CD1c-positive myeloid dendritic cell (primary cell): ENCODE results near the gene RABAC1.

Experiments used
- DNase-seq: peaks from one replicate; pipeline ENCODE4 v3.0.0-alpha.2; 2016; ENCODE audit errors: extremely low spot score

Gene RABAC1

DNA sequence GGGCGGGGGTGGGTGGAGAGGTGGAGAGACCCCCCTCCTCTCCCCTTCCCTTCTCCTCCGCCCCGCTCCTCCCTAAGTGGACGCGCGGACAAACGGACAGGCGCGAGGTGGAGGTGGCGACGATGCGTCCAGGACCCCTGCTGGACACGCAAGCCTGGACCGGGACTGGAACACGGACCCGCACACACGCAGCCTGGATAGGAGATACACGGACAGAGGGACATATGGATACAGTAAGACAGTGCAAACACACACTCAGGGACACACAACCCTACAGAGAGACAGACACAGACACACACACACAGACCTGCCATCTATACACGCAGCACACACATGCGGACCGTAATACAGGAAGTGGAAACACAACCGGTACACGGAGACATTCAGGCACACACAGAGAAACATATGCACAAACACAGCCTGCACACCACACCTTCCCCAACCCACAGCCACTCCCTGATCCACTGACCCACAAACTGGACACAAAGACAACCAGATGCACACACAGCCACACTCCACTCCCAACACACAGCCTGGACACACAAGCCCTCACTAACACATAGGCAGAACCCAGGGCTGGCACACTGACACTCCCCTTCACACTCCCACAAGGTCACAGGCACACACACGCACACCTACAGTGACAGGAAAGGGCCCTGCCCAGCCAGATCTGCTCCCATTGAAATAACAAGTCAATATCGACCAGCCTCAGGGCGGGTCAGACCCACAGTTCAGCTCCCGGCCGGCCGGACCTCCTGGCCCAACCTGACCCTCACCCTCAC is 30.2 kb downstream of the RABAC1 start:
- DNase-seq, result peak; percentile 40

- DNase-seq, result peak; percentile 8
Measured at GRCh38 chr19:41928221-41928683, 30.9 kb downstream of the RABAC1 start, which contains the start of gene ERFL. TSS of gene ERFL (minus strand) at chr19:41928449. CDS start at chr19:41912919, 15,530 bp downstream.

DNA sequence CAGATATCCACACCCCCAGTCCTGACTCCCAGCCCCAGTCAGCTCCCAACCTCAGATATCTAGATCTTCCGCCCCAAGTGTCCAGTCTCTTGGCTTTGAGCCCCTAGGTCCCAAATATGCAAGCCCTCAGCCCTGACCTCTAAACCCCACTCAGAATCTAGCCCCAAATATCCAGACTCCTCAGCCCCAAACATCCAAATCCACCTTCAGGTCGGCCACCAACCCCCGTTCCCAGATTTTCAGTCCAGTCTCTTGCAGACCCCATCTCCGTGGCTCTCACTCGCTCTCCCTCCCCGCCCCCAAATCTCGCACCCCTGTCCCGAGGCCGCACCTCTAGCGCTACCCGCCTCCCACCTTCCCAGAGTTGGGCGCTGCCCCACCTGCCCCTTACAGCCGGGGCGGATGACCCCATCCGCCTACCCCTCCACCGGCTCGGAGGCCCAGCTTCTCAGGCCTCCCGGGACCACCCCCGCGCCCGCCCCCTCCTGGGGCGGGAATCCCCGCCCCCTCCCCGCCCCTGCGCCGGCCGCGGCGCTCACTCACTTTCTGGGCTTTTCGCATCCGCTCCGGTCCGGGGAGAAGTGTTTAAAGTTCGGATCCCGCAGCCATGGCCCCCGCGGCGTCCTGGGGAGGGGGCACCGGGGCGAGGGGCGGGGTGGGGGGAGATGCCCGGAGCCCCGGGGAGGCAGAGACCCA is 31.5 kb downstream of the RABAC1 start:
- no peak for DNase-seq

DNA sequence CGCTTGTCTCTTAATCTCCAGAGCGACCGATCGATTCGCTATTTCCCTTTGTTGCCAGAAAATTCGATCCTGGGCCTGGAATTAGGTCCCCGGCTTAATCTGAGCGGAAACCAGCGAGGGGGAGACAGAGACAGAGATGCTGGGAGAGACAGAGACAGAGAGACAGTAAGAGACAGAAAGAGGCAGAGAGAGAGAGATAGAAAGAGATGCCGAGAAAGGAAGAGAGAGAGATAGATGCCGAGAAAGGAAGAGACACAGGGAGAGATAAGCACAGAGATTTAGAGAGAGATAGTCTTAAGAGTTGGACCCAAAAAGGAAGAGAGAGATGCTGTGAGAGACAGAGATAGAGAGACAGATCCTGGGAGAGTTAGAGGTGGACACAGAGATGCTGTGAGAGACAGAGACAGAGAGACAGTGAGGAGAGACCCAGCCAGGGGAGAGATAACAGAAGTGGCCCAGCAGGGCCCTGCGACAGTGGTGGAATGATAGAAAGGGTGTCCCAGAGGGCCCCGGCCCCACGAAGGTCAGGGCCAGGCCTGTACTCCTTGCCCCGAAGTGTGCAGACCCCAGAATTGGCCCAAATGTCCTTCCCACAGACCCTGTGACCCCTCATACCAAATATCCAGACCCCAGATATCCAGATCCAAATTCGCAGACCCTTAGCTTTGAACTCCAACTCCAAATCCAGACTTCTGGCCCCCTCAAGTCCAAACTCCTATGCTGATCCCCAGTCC is 32.2 kb downstream of the RABAC1 start:
- no peak for DNase-seq

- DNase-seq, result no peak
Measured at GRCh38 chr19:41926028-41926762, 32.9 kb downstream of the RABAC1 start.

GRCh38 chr19:41925208-41926003 is 33.7 kb downstream of the RABAC1 start:
- no peak for DNase-seq

DNA sequence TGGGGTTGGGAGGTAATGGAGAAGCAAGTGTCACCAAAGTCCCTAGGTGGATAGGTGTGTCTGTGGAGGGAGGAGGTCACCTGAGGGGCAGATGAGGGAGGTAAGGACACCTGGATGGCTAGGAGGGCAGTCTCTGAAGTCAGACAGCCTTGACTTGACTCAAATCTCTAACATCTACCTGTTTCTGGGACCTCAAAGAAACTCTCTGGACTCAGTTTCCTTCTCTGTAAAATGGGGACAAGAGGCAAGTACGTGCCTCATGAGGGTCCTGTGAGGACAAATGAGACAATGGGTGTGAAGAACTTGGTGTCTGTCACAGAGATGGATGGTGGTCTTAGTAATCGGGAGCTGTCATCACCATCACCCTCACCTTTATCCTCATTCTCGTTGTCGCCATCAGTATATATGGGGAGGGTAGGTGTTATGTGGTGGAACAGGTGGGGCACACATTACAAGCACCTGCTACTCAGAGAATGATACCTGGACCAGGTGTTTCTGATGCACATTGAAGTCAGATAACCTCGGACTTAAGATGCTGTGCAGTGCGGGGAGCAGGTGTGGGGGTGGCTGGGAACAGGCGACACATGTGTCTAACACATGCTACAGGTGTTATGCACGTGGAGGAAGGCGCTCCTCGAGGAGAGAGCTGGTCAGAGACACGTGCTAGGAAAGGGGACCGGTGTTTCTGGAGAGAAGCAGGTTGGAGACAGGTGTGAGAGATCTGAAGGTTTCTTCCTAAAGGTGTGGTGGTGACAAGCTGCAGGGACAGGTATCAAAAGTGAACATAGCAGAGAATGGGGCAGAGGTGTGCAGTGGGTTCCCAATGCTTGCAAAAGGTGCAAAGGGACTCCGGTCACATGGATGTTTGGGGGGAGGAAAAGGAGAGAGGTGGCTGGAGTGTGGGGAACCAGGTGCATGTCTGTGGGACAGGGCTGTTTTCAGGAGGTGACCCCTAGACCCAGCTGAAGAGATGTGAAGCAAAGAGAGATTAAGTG is 34.7 kb downstream of the RABAC1 start:
- DNase-seq, result no peak

GRCh38 chr19:41923045-41923788 is 35.9 kb downstream of the RABAC1 start:
- DNase-seq, result no peak

GRCh38 chr19:41922585-41922984 is 36.5 kb downstream of the RABAC1 start:
- no peak for DNase-seq

- no peak for DNase-seq
Measured at GRCh38 chr19:41921577-41922576, 37.2 kb downstream of the RABAC1 start.

GRCh38 chr19:41920882-41921576 is 38.1 kb downstream of the RABAC1 start:
- DNase-seq, result peak; percentile 12

GRCh38 chr19:41919948-41920712 is 39.0 kb downstream of the RABAC1 start:
- DNase-seq, result no peak

GRCh38 chr19:41918653-41919244 is 40.4 kb downstream of the RABAC1 start:
- no peak for DNase-seq

GRCh38 chr19:41918095-41918494 is 41.0 kb downstream of the RABAC1 start:
- no peak for DNase-seq

- no peak for DNase-seq
Measured at GRCh38 chr19:41917676-41918075, 41.4 kb downstream of the RABAC1 start.
